OCI-M2 (cell line): ENCODE data around the gene SART3.
"Not testable (repeated sequence)": the region's sequence is repeated elsewhere in the genome, so short reads cannot be mapped to it uniquely, and the experiment has no call there.

ENCODE experiments used
- DNase-seq: peaks from one replicate; lab custom pipeline; 2025; ENCODE audit not compliant: unreplicated experiment; lab: John Stamatoyannopoulos, UW

SART3 gene

GRCh38 chr12:108495823-108496579 is 65.0 kb downstream of the SART3 start:
- no peak for DNase-seq

DNA sequence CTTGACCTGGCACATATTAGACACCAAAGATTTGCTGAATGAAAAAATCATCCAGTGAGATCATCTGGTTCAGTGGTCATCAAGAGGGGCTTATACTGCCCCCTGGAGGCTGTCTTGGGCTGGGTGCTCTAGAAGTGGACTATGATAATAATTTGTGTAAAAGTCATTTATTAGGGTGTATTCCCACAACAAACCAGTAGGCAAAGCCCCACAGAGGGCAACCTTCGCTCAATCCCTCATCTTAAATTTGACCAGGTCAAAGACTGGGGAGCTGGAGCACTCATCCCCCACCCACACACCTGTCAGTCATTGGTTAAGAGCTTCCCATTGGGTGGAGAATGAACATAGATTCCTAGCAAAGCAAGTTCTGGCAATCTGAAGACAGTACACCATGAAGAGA is 65.9 kb downstream of the SART3 start:
- no peak for DNase-seq

DNA sequence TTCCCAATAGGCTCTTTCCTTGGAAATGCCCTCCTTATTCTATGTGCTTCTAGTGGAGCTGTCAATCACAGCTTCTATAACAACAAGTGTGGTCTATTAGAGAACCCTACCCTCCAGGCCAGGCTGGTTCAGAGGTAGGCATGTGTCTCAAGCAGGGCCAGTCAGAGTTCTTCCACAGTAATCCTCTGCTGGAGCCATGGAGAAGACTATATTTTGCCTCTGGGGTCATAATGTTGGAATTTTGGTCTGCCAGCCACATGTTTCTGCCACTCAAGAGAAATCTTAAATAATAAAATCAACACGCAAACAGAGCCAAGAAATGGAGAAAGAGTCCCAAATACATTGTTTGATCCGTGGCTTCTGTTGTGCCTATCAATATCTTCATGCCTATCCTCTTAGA is 69.7 kb downstream of the SART3 start:
- no peak for DNase-seq

DNA sequence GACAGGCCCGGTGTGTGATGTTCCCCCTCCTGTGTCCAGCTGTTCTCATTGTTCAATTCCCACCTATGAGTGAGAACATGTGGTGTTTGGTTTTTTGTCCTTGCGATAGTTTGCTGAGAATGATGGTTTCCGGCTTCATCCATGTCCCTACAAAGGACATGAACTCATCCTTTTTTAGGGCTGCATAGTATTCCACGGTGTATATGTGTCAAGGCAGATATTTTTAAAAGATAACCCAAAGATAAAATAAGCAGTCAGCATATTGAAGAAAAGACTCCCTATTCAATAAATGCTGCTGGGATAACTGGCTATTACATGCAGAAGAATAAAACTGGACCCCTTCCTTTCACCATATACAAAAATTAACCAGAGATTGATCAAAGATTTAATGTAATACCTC is 73.9 kb downstream of the SART3 start:
- not testable (repeated sequence) for DNase-seq

GRCh38 chr12:108485371-108485770 is 75.6 kb downstream of the SART3 start:
- not testable (repeated sequence) for DNase-seq

DNA sequence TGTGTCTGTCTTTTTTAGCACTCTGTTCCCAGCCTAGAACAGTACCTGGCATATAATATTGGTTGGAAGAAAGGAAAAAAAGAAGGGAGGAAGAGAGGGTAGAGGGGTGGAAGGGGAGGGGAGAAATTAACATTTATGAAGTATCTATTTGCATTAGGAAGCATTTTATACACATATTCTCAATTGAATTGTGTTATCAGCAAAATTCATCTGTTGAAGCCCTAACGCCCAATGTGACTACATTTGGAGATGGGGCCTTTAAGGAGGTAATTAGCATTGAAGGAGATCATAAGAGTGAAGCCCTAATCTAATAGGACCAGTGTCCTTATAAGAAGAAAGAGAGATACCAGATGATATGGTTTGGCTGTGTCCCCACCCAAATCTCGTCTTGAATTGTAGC is 76.1 kb downstream of the SART3 start:
- DNase-seq: no peak

GRCh38 chr12:108484431-108484830 is 76.5 kb downstream of the SART3 start:
- no peak for DNase-seq

- no peak for DNase-seq
These were observed 77.5 kb downstream of the SART3 start for GRCh38 chr12:108483213-108484059.

DNA sequence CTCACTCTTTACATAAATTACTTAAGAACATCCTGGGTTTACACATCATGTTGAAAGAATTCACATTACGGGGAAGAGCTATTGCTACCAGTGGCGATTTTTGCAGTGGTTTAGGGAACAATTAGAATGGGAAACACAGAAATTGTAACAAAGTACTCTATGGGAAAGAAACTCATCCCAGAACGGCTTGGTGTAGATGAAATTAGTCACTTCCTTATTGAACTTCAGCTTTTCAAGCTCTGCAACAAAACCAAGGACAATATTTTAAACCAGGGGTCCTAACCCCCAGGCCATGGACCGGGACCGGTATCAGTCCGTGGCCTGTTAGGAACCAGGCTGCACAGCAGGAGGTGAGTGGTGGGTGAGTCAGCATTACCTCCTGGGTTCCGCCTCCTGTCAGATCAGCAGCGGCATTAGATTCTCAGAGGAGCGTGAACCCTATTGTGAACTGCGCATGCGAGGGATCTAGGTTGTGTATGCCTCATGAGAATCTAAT is 78.2 kb downstream of the SART3 start:
- no peak for DNase-seq

DNA sequence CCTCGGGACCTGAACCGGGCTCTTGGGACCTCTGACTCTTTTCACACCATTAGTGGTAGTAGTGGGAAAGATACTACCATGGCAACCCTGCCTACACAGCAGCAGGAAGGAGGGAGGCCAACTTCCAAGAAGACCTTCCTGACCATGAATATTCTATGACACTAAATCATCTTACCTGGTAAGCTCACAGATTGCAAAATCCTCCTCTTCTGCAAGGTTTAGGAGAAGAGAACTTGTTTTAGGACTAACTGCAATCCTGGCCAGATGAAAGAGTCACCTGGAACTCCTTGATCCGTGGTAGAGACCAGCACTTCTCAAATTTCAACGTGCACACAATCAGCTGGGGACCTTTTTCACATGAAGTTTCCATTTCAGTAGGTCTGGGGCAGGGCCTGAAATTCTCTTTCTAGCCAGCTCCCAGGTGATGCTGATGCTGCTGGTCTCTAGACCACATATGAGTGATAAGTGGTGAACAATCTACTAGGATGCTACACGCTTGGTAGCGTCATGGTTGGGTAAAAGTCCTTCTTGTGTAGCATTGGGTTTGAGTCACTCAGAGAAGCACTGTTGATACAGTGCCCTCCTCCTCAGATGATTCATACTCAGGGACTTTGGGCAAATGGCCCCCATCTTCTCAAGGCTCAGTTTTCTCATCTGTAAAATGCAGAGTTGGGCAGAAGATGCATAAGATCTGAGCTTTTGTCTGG is 81.5 kb downstream of the SART3 start:
- DNase-seq: no peak

DNA sequence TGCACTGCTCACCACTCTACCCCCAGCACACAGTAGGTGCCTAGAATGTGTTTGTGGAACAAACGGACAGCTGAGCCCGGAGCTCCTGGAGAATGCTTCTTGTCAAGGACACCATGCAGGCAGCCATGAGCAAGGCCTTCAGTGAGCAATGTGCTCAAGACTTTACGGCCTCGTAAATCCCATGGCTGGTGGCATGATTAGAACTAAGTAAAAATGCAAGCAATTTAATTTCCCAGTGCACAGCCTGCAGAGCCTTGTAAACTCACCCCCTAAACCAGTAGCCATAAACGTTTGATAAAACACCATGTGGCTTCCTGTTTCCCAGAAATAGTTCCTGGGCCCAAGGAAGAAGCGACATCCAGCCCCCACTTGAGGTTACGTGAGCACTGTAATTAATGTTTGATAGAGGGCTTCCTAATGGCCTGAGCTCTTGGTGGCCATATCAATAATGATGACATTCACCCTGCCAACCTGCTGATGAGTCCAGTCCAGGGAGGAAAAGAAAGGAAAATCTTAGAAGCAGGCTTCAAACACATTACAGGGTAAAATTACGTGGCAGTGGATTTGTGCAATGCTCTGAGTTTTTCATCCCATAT is 82.3 kb downstream of the SART3 start:
- no peak for DNase-seq

DNA sequence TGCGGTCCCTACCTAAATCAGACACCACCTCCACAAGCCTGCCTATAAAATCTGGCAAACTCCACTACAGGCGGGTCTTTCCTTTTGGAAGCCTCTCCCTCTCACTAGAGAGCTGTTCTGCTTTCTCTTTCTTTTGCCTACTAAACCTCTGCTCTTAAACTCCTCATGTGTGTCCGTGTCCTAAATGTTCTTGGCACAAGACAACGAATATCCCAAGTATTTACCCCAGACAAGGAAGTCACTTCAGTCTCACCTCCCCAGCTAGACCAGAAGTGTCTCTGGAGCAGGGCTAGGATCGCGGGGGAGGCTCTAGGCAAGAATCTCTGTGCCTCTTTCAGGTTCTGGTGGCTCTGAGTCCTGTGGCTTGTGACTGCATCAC is 83.1 kb downstream of the SART3 start:
- DNase-seq: no peak

- DNase-seq: no peak
These were observed 83.7 kb downstream of the SART3 start for GRCh38 chr12:108477055-108477880.

DNA sequence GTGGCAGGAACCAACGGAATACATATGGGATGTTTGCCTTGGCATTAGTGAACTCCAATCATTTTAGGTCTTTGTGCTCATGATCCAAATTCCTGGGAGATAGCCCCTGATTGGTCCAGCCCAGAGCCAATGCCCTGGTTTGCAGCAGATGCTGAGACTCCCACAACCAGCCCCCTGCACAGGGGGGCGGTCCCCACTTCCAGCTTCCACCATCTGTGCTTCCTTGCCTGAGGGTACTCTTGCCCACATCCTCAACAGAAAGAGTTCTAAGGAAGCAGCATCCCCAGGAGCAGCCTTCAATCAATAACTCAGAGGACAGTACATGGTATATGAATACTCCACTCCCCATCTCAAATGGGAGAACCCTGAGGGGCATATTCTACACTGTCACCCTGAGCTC is 85.6 kb downstream of the SART3 start:
- DNase-seq: no peak

- DNase-seq: no peak
These were observed 87.4 kb downstream of the SART3 start for GRCh38 chr12:108473400-108474055.
